Hematopoietic multipotent progenitor cell (in vitro differentiated cells): ENCODE measurements around the gene P2RY13. TPM values are rescaled to one million over a fixed set of nuclear protein-coding genes. Genes with fewer than 3 reads are reported as not detected.

Experiments
- DNase-seq, 3 donors: peaks; one replicate each; pipeline ENCODE4 v3.0.0-alpha.2; 2011 to 2015; ENCODE audit warnings: low read depth in 2 of 3, low spot score in 2 of 3
- total RNA-seq: library from RNA; depleted of rRNA; stranded (reverse); fragments of >200 nt; gene quantifications from one replicate; pipeline ENCODE4 v1.2.3, GENCODE V29; 2012

Gene P2RY13
- 0.81 TPM for total RNA-seq

- no peak for DNase-seq
These were observed at the start of gene P2RY13 for GRCh38 chr3:151329363-151329762. Gene P2RY13 (minus strand): TSS chr3:151329549. CDS start chr3:151329528, 21 bp downstream.

GRCh38 chr3:151377768-151378385 lies 48.5 kb upstream of the P2RY13 start:
- DNase-seq: no peak

DNA sequence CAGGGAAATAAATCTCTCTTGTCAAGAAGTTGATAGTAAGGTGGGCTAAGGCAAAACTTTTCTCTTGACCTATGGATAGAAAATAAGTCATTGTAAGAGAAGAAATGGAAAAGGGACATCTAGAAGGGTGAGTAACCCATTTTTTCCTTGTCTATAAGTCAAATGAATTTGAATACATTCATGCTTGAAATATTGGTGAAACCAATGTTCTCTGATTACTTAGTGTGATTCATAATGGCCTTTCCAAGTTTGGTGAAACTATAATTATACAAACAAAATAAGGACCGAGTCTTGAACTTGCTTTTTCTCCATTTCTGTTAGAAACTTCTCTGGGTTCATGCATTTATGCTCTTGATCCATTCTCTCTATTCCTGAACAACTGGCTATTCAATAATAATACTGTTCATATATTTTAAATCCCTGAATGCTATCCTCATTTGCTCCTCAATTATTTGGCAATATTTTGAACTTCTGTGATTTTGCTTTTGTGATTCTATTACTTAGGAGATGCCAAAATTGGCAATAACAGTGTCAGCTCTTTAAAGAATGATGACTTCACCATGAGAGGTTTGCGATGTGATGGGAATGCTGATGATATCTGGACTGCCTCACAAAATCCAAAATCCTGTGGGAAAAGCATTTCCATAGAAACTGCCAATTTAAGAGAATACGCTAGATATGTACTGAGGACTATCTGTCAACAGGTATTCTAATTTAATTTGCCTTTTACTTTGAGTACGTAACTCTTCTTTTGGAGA lies 42.9 kb upstream of the P2RY13 start:
- no peak for DNase-seq

GRCh38 chr3:151371526-151371925 lies 42.2 kb upstream of the P2RY13 start:
- DNase-seq: no peak

DNA sequence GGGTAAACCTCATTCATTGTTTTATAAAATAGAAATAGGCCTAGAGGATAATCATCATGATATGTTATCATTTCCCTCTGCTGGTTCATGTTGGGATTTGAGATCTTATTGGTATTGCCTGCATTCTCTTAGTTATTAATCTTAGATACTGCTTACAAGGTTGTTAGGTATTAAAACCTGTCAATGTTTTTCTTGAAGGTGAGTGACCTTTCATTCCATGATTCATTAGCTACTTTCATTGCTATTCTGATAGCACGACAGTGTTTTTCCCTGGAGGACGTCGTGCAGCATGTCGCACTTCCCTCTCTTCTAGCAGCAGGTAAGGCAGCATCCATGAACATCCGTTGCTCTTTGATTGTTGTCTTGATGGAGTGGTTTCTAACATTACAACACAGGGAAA lies 38.1 kb upstream of the P2RY13 start:
- no peak for DNase-seq

GRCh38 chr3:151366993-151367392 lies 37.6 kb upstream of the P2RY13 start:
- DNase-seq: no peak

DNA sequence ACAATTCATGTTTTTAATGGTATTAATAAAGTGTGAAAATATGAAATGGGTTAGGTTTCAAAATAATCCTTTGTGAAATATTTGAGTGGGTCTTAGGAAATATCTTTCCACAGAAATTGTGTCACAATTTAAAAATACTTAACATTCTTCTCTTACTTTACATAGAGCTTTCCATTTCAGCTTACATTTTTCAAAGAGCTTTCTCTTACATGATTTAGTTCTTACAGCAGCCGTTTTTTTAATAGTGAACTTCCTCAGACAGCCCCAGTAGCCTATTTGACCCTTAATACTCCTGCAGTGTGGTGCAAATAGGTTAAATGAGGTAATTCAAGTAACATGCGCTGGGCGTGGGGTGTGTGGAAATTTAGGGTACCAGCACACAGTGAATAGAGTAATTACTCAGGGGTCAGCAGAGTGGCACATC lies 33.4 kb upstream of the P2RY13 start:
- no peak for DNase-seq

GRCh38 chr3:151357463-151357850 lies 28.1 kb upstream of the P2RY13 start:
- no peak for DNase-seq

DNA sequence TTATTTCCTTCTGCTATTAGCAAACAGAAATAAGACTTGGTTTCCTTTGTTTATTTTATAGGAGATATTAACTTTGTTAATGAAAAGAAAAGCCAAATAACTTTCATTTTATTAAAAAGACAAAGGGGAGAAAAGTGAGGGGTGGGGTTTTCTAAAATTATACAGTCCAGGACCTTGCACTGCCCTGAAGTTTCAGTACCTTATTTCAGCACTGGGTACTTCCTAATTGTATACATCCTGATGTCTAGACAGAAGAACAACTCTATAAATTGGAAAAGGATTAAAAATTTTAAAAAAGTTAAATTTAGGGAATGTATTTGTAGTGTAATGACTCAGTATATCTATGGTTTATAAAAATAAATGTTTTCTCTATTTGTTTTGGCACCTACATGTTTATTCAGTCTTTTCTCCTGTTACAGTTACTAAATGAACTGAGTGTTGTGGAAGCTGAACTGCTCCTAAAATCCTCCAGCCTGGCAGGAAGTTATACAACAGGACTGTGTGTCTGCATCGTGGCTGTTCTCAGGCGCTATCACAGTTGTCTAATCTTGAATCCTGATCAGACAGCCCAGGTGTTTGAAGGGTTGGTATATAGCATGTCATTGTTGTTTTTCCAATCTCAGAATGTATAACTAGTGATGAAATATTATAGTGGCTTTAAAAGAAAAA lies 27.6 kb upstream of the P2RY13 start:
- DNase-seq: no peak

DNA sequence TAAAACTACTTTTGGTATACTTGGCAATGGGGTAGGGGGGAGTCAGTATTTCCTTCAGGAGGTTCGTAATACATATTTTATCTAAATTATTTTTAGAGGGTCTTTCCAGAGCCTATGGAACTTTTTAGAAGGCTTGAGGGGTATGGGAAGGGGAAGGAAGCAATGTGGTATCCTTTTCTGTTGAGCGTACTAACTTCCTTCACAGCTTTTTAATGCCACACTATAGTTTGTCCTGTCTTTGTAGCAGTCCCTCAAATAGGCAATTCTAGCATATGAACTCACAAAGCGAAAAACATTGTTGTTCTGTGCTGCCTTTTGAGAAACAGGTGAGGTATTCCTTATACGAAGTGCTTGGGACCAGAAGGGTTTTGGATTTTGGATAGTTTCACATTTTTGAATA lies 22.3 kb upstream of the P2RY13 start:
- no peak for DNase-seq

- peak in 1 of 3 donors; percentile 42 for DNase-seq
These were observed 21.9 kb upstream of the P2RY13 start for GRCh38 chr3:151351219-151351618.

DNA sequence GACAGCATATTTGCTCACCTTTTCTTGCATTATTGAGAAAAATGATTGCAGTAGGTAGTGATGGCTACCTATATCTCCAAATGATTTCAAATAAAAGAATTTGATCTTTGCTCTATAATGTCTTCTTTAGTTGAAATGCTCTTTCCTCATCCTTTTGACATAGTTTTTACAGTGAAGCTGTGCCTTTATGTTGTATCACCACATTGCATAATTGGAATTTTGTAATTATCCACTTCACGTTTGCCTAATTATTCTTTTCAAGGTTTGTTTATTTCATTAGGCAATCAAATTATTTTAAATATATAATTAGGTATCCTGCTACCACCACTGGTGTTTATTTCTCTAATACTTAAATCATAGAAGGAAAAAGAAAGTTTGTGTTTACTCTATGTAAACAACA lies 21.3 kb upstream of the P2RY13 start:
- DNase-seq: no peak

DNA sequence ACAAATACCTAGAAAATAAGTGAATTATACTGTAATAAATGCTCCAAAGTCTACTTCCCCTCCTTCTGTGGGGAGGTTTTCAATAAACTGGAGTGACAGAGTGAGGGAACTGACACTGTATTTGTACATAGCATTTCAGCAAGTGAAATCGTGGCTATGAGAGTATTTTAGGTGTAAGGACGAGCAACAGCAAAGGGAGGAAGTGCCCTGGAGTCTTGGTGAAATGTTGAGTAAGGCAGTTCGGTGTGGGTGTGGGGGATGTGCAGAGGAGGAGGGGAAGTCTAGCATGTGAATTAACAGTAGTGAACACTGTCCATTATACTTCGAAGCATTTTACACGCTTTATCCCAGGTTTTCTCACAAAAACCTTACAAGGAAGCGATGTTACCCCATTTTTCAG lies 18.1 kb upstream of the P2RY13 start:
- peak in 1 of 3 donors; percentile 60 for DNase-seq

DNA sequence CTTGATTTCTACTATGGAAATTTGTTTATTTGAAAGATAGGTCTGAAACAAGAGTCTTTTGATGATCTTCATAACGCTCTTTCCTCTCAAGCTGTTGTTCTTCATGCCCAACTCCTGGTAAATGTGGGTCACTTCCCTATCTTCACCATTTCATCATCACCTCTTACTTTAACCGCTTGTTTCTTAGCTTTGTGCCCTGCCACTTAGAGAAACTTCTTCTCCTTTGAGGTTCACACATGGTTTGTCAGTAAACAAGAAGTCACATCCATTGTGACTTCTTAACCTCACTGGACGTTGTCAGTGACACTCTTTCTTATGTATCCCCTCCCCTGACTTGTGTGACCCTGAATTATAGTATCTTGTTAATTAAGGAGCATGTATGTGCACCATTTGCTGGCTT lies 16.9 kb upstream of the P2RY13 start:
- peak in 1 of 3 donors; percentile 45 for DNase-seq

DNA sequence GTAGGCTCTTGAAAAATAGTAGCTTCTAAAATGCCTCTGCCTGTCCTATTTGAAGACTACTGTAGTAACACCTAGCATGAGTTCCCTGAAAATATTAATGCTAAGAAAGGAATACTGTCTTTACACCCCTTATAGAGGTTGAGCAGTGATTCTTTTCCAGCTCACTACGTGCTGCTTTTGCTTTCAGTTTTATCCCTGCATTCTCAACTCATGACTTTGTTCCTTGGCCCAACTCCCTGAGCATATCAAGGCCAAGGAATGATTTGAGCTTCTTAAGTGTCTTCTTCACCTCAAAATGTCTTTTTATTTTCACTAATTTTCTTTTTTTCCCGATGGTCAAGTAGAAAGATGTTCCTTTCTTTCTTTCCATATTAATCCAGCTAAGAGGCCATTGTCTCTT lies 16.5 kb upstream of the P2RY13 start:
- no peak for DNase-seq

- no peak for DNase-seq
These were observed 2.3 kb upstream of the P2RY13 start for GRCh38 chr3:151331696-151332095.

DNA sequence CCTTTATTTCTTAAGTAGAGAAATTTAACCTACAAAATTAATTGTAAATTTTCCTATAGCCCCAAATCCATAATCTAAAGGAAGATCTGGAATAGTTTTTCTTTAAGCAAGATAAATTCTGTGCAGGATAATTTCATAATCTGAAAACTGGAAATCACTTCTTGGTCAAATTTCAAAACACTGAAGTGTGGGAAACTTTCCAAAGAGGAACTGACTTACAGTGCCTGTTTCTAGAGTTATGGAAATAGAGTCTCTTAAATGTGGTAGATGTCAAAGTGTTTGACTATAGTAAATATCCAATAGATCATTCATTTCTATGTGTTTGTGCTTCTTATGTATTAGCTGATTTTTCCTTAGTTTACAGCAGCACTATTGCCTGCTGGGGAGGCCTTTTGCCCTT lies 1.6 kb upstream of the P2RY13 start:
- no peak for DNase-seq

DNA sequence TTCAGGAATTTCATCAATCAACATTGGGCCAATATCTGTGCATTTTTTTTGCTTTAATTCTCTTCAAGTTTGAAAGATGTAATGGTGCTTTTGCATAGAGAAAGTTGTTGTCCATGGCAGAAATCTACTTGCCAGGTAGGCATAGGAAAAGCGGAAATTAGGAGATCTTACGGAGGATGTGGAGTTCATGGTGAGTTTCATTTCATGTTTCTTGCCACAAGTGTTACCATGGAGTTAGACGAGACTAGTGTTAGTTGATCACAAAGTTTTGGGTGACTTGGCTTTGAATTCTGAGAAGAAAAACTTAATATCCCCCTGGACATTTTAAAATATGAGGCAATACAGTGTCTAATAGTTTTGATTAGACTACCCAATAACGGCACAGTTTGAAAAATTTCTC lies 1.0 kb upstream of the P2RY13 start:
- DNase-seq: no peak

- peak in 2 of 3 donors; percentile 62 to 66 for DNase-seq
These were observed 902 bp downstream of the P2RY13 start for GRCh38 chr3:151328298-151328995.

GRCh38 chr3:151327571-151328198 lies 1.7 kb downstream of the P2RY13 start:
- DNase-seq: peak in 1 of 3 donors; percentile 54

DNA sequence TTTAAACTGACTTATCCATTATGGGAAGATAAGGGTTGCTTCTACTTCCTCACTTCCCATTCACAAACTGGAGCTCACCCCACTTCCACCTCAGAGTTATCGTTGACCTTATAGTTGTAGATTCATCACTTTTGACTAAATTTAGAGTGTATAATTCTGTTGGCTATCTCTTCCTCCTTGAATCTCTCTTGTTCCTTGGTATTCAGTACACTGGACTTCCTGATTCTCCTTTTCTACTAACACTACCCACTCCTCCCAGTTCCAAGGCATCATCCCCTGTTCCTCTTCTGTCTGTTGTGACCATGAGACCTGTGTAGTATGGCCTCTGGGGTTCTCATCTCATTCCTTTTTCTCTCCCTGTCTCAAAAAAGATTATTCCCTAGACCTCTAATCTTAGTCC lies 6.8 kb downstream of the P2RY13 start:
- no peak for DNase-seq
